NCI-H460 (cell line): ENCODE data around the gene POLR1B. TPM values are rescaled to one million over a fixed set of nuclear protein-coding genes. Genes with fewer than 3 reads are reported as not detected.
A peak's percentile ranks its signal among the peaks of the same experiment; 100 is the strongest.
"Not testable (repeated sequence)": the region's sequence is repeated elsewhere in the genome, so short reads cannot be mapped to it uniquely, and the experiment has no call there.

Experiments used
- DNase-seq: peaks from one replicate; pipeline ENCODE4 v3.0.0-alpha.2; 2016; ENCODE audit warnings: low read depth; ENCODE audit errors: extremely low read depth
- total RNA-seq: library from RNA; depleted of rRNA; stranded (reverse); fragments of >200 nt; shearing (Covaris generic); gene quantifications from 2 replicates; pipeline ENCODE4 v1.2.3, GENCODE V29; 2014

POLR1B gene
- total RNA-seq, 1 experiment from 2014 or later: 43.0 TPM

DNA sequence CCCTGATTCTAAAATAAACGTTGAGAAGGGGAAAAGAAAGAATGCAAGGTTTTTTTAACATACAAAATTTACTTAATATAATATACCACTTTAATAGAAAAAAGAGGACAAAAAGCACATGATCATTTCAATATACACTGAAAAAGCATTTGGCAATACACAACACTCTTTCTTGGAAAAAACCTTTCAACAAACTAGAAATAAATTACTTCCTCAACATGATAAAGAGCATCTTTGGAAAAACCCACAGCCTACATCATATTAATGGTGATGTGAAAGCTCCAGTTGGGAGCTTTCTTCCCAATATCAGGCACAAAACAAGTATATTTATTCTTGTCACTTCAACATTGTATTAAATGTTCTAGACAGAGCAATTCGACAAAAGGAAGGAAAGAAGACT, 3.0 kb upstream of the POLR1B start:
- DNase-seq: no peak

DNA sequence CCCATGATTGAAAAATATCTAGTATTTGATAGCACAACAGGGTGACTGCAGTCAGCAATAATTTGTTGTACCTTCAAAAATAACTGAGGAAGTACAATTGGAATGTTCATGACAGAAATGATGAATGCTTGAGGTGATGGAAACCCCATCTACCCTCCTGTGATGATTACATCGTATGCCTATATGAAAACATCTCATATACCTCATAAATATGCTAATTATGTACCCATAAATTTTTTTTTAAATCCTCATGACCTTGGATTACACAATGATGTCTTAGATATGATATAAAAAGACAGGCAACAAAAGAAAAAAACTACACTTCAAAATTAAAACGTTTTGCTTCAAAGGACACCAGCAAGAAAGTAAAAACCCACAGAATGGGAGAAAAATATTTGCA, 1.4 kb upstream of the POLR1B start:
- no peak for DNase-seq

DNA sequence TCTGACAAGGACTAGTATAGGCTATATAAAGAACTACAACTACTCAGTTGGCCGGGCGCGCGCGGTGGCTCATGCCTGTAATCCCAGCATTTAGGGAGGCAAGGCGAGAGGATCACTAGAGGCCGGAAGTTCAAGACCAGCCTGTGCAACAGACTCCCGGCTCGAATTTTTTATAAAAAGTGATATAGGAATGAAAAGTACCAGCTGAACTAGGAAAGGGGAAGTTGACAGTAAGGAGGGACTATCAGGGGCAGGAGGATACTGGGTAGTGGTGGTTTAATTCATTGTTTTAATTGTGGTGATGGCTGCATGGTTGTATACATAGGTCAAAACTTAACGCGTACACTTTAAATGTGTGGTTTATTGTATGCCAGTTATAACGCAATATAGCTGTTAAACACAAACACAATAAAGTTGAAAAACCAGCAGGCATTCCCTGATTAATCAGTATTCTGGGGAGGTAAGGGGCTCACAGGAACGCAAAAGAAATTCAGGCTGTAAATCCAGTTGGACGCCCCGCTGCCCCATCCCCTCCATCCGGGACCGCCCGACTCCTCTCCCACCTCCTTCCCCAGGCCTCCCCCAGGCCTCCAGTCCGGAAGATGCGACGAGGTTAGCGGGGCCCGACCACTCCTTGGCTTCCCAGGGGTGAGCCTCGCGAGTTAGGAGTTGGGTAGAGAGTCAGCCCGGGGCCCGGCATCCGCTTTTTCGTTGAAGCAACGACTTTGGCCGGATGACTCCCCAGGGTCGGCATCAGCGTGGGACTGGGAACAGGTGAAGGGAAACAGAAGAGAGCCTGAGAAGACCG, 746 bp upstream of the POLR1B start:
- peak; percentile 48 for DNase-seq

DNA sequence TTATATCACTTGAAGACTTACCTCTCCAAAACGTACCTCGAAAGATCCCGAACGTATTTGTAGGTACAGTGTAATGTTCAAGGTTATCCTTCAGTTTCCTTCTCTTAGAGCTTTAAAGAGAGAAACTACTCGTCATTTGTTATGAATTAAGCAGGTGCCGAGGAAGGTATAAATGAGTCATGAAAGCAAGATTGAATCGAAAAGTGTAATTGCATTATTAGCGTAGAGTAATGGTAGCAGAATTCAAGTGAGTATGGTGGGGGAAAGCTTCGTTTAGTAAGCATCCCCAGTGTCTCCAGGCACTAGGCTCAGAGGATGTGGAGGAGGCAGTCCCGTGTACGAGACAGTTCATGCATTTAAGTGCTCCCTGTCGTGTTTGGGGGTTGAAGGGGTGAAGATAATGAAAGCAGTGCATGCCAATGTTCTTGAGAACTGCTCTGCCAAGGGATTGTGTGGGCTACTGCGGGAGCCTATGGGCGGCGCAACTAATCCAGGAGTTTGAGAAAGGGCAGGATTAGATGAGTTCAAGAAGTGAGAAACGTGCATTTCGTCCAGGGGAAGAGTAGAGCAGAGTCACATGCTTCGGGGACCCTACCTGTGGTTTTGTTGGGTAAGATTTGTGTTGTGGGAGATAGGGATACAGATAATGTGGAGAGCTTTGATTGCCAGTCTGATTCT, 858 bp downstream of the POLR1B start:
- DNase-seq: no peak

DNA sequence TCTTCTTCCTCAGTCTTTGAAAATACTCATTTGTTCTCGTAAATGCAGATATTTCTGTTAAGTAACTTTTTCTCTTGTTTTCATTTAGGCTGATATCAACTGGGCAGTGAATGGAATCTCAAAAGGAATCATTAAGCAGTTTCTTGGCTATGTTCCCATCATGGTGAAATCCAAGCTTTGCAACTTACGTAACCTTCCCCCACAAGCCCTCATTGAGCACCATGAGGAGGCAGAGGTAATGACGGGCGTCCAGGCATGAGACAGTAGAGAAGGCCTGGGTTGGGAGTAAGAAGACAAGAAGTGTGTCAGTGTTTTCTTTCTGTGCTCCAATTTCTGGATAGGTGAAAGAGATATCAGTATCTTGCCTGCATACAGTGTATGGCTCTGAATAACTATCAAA, 5.1 kb downstream of the POLR1B start:
- no peak for DNase-seq

DNA sequence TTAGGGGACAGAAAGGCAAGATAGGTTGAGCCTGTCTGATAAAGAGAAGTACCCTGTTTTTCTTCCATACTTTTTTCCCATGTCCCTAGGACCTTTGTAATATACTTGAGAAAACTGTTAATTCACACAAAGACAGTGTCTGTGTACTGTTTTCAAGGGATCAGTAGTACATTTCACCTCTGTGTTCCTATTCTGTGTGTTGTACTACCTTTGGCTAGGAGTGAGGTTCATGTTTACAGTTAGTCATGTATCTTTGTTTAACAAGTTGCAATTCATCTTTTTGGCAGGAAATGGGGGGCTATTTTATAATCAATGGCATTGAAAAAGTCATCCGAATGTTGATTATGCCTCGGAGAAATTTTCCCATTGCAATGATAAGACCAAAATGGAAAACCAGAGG, 6.7 kb downstream of the POLR1B start:
- DNase-seq: no peak

DNA sequence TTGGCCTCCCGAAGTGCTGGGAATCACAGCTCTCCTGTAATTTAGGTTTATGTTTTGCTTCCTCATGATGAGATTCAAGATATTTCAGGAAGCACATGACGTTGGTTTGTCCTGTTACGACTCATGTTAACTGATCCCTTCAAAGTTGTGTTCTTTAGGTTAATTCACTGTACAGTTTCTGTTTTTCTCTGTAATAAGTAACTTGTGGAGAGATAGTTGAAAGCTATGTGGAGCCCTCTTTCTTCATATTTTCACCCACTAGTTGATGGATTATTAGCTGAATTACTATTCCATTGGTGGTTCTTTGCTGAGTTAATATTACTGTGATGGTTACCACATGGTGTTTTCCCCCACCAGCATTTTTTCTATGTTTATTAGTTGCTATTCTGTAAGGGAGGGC, 23.8 kb downstream of the POLR1B start:
- no peak for DNase-seq

DNA sequence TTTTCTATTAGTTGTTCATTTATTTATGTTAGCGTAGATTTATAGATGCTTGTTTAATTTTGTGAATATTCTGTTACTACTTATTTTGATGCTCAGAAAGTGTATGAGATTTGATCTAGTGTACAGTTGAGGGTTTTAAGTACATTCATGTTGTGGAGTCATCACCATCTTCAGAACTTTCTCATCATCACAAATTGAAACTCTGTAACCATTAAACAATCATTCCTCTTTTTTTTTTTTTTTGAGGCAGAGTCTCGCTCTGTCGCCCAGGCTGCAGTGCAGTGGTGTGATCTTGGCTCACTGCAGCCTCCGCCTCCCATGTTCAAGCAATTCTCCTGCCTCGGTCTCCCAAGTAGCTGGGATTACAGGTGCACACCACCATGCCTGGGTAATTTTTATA, 24.2 kb downstream of the POLR1B start:
- not testable (repeated sequence) for DNase-seq

DNA sequence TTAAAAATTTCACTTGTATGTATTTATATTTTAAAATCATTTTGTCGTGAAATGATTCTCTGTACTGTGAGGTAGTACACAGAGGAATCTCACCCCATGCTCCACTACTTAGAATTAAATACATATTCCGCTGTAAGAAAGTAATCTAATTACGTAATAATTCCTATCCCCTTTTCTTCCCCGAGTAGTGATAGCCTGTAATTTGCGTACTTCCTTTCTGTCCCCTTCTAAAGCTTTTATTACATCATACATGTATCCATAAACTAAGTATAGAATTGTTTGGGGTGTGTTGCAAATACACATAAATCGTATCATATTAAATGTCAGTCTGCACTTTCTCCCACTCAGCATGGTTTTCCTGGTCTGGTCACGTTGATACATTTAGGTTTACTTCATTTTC, 29.7 kb downstream of the POLR1B start:
- DNase-seq: no peak

DNA sequence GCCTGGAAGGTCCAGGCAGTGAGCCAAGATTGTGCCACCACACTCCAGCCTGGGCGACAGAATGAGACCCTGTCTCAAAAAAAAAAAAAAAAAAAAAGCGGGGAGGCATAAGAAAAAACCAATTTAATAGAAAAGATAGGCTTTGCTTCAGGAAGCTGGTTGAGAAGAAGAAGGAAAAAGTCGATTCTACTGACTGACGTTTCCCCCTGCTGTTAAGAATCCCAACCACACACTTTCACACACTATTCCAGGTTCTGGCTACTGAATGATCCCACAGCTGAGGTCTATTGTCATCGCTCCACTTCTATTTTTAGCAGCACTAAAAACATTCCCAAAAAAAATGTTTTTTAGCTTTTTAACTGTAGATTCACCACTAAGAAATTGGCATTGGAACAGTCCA, 35.5 kb downstream of the POLR1B start:
- no peak for DNase-seq

DNA sequence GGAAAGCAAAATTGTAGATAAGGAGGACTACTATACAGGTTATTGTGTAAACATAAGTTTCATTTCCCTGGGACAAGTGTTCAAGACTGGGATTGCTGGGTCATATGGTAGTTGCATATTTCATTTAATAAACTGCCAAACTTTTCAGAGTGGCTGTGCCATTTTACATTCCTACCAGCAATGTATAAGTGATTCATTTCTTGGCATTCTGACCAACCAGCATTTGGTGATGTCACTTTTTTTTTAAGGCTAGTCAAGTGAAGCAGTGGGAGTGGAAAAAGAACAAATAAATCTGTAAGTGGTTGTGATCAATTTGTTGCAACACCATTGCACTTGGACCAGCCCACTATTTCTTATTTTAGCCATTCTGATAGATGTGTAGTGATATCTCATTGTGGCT, 37.0 kb downstream of the POLR1B start:
- peak; percentile 26 for DNase-seq

DNA sequence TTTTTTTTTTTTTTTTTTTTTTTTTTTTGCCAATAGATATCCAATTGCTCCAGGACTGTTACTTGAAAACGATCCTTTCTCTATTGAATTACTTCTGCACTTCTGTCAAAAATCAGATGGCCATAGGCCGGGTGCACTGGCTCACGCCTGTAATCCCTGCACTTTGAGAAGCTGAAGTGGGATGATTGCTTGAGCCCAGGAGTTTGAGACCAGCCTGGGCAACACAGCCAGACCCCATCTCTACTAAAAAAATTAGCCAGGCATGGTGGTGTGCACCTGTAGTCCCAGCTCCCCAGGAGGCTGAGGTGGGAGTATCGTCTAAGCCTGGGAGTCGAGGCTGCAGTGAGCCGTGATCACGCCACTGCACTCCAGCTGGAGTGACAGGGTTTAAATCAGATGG, 37.8 kb downstream of the POLR1B start:
- DNase-seq: no peak

DNA sequence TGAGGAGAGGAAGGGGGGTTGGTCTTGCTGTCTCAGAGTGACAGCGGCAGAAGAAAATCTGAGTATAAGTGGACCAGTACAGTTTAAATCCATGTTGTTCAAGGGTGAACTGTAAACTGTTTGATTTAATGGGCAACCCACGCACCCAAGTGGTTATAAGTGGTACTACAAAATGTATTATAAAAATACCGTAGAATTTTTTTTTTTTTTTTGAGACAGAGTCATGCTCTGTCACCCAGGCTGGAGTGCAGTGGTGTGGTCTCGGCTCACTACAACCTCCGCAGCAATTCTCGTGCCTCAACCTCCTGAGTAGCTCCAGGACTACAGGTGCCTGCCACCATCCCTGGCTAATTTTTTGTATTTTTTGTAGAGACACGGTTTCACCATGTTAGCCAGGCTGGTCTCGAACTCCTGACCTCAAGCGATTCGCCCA, 40.1 kb downstream of the POLR1B start:
- peak; percentile 62 for DNase-seq

DNA sequence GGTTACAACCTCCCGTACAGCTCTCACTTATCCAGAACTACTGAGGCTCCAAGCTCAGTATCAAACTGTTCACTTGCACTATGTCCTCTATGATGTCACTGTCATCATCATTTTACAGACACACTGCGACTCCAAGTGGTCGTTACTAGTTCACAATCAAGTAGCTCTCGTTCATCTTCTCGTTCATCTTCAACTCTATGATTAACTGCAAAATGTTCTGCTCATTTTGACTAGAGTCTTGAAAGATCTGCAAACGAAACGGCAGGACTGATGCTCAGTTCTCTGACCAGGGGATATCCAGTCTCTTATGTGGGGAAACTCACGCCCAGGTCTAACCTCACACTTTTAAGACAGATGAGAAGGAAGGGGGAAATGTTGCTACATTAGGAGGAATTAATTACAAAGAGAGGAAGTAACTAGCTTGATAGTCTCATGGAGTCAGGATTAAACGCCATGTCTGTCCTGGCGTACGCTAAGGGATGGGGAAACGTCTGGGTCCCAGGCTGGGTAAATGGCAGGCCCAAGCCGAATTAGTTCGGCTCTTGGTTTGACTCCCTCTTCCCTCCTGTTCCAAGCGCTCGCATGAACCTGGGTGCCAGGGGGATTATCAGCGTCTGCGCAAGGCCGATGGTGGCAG, 41.4 kb downstream of the POLR1B start:
- peak; percentile 47 for DNase-seq

DNA sequence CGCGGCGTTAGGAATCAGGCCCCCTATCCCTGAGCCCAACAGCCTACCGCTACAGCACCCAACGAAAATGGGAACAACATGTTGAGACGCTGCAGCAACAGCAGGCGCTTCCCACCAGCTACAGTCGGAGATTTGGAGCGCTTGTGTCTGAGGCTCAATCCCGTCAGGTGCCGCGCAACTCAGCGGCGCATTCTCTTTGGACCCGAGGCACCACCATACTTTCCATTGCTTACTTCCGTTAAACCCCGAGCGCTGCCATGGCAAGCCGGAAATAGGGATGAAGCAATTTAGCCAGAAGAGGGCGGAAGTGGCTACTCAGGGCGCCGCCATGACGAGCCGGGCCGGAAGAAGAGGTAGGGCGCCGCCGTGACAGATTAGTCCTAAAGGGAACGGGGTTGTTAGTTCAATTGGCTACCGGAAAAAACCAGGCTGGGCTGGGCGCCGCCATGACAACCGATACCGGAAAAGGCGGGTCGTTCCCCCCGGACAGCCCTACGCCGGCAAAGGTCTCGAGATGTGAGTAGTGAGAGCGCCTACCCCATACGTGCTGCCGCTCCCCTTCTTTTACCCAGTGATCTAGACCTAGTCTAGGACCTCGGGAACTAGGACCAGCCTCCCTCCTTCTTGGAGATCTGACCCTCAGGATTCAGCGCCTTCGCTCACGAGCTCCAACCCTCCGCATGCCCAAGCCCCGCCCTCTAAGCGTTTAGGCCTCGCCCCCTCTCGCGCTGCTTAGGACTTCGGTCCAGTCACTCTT, 42.0 kb downstream of the POLR1B start, which contains the start of gene CHCHD5:
Gene CHCHD5 (plus strand): TSS at position 476 of the 757 bp plus-strand sequence. CDS start 39 bp downstream, at position 515.
- peak; percentile 95 for DNase-seq

DNA sequence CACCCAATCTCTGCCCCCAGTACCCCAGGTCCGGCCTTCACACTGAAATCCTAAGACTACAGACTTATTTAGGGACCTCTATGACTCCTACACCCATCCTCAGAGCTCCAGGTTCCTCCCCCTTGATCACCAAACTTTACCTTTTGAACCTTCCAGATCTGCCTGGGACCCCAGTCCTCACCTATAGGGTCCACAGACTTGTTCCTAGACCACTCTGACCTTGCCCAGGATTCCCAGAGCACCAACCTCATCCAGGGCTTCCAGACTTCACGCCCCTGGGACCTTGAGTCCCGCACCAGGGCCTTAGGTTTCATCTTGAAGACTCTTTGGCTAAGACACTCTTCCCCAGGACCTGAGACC, 42.6 kb downstream of the POLR1B start:
- no peak for DNase-seq

DNA sequence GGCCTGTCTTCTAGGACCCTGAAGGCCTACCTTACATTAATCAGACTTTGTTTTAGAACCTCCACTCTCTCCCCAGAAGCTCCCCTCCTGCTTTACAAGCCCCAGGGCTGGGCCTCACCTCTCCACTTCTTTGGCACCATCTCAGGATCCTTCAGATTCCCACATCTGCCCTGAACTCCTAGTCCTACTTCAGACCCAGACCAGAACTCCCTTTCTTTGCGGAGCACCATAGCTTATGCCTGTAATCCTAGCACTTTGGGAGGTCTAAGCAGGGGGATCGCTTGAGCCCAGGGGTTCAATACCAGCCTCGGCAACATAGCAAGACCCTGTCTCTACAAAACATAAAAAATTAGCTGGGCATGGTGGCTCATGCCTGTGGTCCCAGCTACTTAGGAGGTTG, 43.1 kb downstream of the POLR1B start:
- DNase-seq: no peak

DNA sequence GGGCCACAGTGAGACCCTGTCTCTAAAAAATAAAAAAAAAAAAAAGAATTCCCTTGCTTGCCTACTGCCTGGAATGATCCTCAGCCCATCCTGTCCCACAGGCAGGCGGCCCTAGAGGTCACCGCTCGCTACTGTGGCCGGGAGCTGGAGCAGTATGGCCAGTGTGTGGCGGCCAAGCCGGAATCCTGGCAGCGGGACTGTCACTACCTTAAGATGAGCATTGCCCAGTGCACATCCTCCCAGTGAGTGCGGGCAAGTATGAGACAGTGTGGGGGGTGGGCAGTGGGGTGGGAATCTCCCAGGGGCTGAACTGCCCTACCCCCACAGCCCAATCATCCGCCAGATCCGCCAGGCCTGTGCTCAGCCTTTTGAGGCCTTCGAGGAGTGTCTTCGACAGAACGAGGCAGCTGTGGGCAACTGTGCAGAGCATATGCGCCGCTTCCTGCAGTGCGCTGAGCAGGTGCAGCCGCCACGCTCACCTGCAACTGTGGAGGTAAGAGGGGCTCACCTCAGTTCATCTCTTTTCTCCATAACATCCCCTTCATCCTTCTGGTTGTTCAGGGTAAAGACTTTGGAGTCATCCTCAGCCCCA, 43.7 kb downstream of the POLR1B start:
- DNase-seq: no peak

DNA sequence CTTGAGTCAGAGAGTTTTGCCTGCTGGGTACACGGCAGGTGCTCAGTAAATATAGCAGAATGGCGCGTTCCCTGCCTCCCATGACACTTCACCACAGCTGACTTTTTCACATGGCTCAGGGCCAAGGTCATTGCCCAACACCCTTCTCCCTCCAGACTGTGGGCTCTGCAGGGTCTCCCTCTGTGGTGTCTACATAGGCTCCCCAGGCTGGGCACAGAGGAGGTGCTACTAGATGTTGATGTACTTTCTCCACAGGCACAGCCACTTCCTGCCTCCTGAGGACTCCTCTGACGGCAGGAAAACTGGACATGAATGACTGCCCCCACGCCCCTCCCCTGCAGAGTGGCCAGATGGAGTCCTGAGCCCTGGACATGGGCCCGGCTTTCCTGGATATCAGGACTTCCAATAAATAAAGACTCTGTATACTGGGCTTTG, 46.4 kb downstream of the POLR1B start:
- DNase-seq: no peak

DNA sequence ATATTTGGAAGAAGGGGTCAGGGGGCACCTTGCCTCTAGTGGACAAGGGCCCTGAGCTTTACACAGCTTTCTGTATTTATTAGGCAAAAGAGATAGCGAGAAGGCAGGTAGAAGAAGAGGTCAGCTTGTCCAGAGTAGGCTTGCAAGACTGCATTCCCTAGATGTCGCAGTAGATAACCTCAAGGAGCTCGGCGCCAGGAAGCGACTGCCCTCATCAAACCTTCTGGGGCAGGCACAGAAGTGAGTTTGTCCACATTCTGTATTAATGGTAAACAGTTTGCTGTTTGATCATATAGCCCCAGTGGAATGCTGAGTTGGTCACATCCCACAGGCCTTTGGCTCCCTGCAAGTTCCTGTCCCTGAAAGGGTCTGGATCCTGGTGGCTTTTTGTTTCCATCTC, 49.1 kb downstream of the POLR1B start:
- no peak for DNase-seq

DNA sequence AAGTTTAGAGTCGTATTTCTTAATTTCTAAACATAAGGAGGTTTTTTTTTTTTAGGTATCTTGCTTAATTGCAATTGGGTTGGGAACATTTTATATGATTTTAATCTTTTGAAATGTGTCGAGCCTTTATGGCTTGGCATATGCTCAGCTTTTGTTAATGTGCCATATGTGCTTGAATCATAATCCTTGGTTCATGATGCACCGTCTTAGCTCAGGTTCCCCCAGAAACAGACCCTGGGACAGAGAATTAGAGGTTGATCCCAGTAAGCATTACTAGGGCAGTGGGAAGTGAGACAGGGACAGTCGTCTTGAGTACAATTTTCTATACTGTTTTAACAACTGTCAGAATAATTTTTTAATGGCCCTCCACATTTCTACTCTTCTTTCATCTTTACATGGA, 51.5 kb downstream of the POLR1B start:
- DNase-seq: no peak
